ENCODE results near the gene RHBDF2. TPM values are rescaled to one million over a fixed set of nuclear protein-coding genes. Genes with fewer than 3 reads are reported as not detected.
A peak's percentile ranks its signal among the peaks of the same experiment; 100 is the strongest.

Gene RHBDF2
- total and polyA plus RNA-seq, 7 experiments from 2014 or later: 2.9 to 119 (median 31.4) TPM

DNA sequence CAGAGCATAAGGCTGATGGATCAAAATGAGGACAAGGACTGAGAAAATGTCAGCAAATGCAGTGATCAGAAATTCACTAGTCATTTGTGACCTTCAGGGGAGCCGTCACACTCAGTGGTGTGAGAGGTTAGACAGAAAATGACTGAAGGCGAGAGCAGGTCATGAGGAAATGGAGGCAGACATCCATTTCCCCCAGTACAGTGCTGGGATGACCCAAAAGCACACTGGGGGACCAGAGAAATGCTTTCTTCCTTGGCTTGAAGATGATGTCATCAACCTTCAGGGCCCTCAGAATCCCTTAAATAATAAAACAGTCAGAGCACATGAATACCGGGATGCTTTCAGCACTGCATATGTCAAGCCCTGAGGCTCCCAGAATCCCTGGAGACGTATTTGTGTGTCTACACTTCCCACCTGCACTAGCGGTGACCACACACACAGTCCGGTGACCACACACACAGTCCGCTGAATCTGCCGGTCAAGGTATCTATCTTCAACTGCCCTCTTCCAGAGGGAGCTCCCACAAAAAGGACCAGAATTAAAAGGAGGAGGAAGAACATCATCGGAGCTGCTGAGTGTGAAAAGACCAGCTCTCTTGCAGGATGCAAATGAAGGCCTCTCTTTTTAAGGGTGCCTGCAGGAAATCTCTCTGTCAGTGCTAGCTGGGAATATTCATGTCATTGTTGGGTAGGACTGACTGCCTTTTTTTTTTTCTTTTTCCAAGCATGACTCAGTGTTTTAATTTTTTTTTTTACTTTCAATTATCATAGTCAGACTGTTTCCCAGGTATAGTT is 56.5 kb downstream of the RHBDF2 start:
- DNase-seq (no peak), ATAC-seq (no peak)
- Histone ChIP-seq H3K9me3 (ENCODE audit: control insufficient read depth in 2 of 3, low read length in 3 of 3) (no peaks in the 10 kb centered on the region), H3K36me3 (ENCODE audit: control insufficient read depth in 2 of 3, insufficient read depth in 3 of 3, low read length in 3 of 3) (no peaks in the 10 kb centered on the region), H3K27me3 (ENCODE audit: control insufficient read depth in 2 of 2, insufficient read depth in 2 of 2, low read length in 2 of 2) (no peaks in the 10 kb centered on the region), H3K27ac (ENCODE audit: low read depth, low read length) (no peak overlapping the region), H3K4me1 (ENCODE audit: control insufficient read depth in 2 of 2, insufficient read depth in 2 of 2, low read length in 2 of 2) (peaks cover 0 to 7% of the 10 kb centered on the region in 2 donors), H3K4me3 (ENCODE audit: low read length) (no peak overlapping the region)
- peaks cover 0 to 16% (median 3%) of the 10 kb centered on the region in 5 donors for H3K36me3 Mint-ChIP-seq
- peak overlapping the region in 1 of 10 donors; percentile 27 for H3K4me3 Mint-ChIP-seq
- intact Hi-C loops (cut with micrococcal nuclease): no loop called here
- H3K4me1 Mint-ChIP-seq: peaks cover 43 to 88% (median 78%) of the 10 kb centered on the region in 7 donors
- no peaks in the 10 kb centered on the region for H3K27me3 Mint-ChIP-seq
- H3K27ac Mint-ChIP-seq: peak overlapping the region in 1 of 9 donors; percentile 14
- no peaks in the 10 kb centered on the region for H3K9me3 Mint-ChIP-seq
- CTCF ChIA-PET: interaction anchor here (0.6 kb wide), 3 partner anchors 61 to 1155 kb away, joined by 3 to 6 read pairs (median 6); no protein-coding TSS in a partner anchor
- POLR2A ChIA-PET: interaction anchor here (0.7 kb wide), 1 partner anchor 832 kb away, joined by 4 read pairs; no protein-coding TSS in a partner anchor

DNA sequence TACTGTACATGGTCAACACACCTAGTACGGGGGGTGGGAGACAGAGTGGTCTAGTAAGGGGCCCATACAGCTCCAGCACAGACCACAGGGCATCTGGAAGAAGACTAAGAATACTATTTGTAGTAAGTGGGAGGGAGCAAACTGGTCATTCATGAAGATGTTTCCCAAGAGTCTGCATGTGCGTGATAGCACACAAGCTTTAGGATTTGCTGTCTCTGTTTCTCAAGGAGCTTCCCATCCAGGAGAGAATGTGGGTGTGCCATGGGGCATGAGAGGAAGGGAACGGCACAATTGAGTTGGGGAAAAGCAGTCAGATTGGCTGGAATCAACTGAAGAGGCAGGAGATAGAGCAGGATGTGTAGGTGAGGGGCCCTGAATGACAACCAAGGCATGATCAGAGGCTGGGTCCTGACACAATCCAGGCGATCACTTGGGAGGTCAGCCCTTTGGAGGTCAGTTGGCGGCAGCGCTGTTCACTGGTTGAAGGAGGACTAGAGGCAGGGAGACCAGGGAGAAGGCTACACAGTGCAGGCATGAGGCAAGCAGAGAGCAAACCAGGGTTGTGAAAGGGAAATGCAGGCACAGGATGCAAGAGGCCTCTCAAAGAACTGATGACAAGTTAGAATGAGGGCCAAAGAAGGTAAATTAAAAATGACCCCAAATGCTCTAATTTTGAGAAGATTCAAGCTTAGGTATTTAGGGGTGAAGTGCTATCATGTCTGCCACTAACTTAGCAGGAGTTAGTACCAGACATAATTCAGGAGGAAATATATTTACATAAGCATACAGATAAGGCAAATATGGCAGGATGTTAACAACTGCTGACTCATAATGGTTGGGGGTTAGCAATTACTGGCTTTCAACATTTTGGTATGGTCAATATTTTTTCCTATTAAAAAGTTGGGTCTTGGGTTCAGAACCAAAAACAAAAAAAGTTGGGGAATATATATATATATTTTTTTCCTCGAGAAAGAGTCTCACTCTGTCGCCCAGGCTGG is 58.6 kb downstream of the RHBDF2 start:
- no peaks in the 10 kb centered on the region for H3K27me3 Mint-ChIP-seq

GRCh38 chr17:76441686-76442340 is 59.4 kb downstream of the RHBDF2 start:
- Histone ChIP-seq H3K4me1 (ENCODE audit: control insufficient read depth in 2 of 2, insufficient read depth in 2 of 2, low read length in 2 of 2) (peaks cover 0 to 2% of the 10 kb centered on the region in 2 donors), H3K27ac (ENCODE audit: low read depth, low read length) (no peak overlapping the region), H3K9me3 (ENCODE audit: control insufficient read depth in 2 of 3, low read length in 3 of 3) (no peaks in the 10 kb centered on the region), H3K36me3 (ENCODE audit: control insufficient read depth in 2 of 3, insufficient read depth in 3 of 3, low read length in 3 of 3) (no peaks in the 10 kb centered on the region), H3K27me3 (ENCODE audit: control insufficient read depth in 2 of 2, insufficient read depth in 2 of 2, low read length in 2 of 2) (no peaks in the 10 kb centered on the region), H3K4me3 (ENCODE audit: low read length) (no peak overlapping the region)
- H3K4me1 Mint-ChIP-seq: peaks cover 38 to 83% (median 70%) of the 10 kb centered on the region in 7 donors
- peaks cover 0 to 22% (median 3%) of the 10 kb centered on the region in 5 donors for H3K36me3 Mint-ChIP-seq
- CTCF ChIA-PET: no interaction called here
- H3K27me3 Mint-ChIP-seq: no peaks in the 10 kb centered on the region
- POLR2A ChIA-PET: interaction anchor here (0.7 kb wide), 1 partner anchor 369 kb away, joined by 3 read pairs; the partner anchor contains the start of gene SRP68
- peak; percentile 16 for ATAC-seq
- H3K4me3 Mint-ChIP-seq: no peak overlapping the region
- intact Hi-C loops (cut with micrococcal nuclease): no loop called here
- DNase-seq: no peak
- H3K27ac Mint-ChIP-seq: peak overlapping the region in 2 of 9 donors; percentile 22 to 68
- no peaks in the 10 kb centered on the region for H3K9me3 Mint-ChIP-seq

More for the DNA sequence above, 58.6 kb downstream of the RHBDF2 start:
- no peaks in the 10 kb centered on the region for H3K9me3 ChIP-seq (ENCODE audit: control insufficient read depth in 2 of 3, low read length in 3 of 3)
- Mint-ChIP-seq H3K4me1 (peaks cover 44 to 91% (median 77%) of the 10 kb centered on the region in 7 donors), H3K9me3 (no peaks in the 10 kb centered on the region), H3K4me3 (peak overlapping the region in 2 of 10 donors; percentile 12 to 38), H3K36me3 (peaks cover 0 to 22% (median 3%) of the 10 kb centered on the region in 5 donors), H3K27ac (peak overlapping the region in 3 of 9 donors; percentile 22 to 80 (median 68))
- H3K4me1 ChIP-seq (ENCODE audit: control insufficient read depth in 2 of 2, insufficient read depth in 2 of 2, low read length in 2 of 2): peaks cover 0 to 4% of the 10 kb centered on the region in 2 donors
- no peak for DNase-seq
- CTCF ChIA-PET: no interaction called here
- no peak overlapping the region for H3K27ac ChIP-seq (ENCODE audit: low read depth, low read length)
- POLR2A ChIA-PET: interaction anchor here (0.7 kb wide), 1 partner anchor 370 kb away, joined by 3 read pairs; the partner anchor contains the start of gene SRP68
- intact Hi-C loops (cut with micrococcal nuclease): no loop called here
- H3K4me3 ChIP-seq (ENCODE audit: low read length): no peak overlapping the region
- H3K36me3 ChIP-seq (ENCODE audit: control insufficient read depth in 2 of 3, insufficient read depth in 3 of 3, low read length in 3 of 3): no peaks in the 10 kb centered on the region
- H3K27me3 ChIP-seq (ENCODE audit: control insufficient read depth in 2 of 2, insufficient read depth in 2 of 2, low read length in 2 of 2): no peaks in the 10 kb centered on the region
- ATAC-seq: no peak

DNA sequence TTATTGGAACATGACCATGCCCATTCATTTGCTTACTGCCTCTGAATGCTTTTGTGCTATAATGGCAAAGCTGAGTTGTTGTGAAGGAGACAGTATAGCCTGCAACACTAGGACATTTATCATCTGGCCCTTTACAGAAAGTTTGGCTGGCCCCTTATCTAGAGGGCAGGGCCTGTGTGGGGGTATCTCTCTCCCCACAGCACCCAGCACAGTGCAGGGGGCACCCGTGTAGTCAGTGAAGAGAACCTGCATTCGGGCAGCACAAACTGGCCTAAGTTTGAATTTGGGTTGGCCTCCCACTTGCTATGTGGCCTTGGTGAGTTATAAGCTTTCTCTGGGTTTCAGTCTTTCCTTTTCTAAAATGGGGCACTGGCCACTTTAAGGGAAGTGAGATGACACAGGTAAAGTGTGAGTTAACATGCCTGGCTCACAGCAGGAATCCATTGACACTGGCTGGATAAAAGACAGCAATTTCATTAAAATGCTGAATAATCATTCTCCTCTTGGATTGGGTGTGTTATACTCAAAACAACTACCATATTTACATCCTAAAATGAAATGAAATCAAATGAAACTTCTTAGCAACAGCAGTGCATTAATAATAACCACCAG is 60.4 kb downstream of the RHBDF2 start:
- Histone ChIP-seq H3K9me3 (ENCODE audit: control insufficient read depth in 2 of 3, low read length in 3 of 3) (no peaks in the 10 kb centered on the region), H3K27ac (ENCODE audit: low read depth, low read length) (no peak overlapping the region), H3K36me3 (ENCODE audit: control insufficient read depth in 2 of 3, insufficient read depth in 3 of 3, low read length in 3 of 3) (no peaks in the 10 kb centered on the region), H3K27me3 (ENCODE audit: control insufficient read depth in 2 of 2, insufficient read depth in 2 of 2, low read length in 2 of 2) (no peaks in the 10 kb centered on the region), H3K4me1 (ENCODE audit: control insufficient read depth in 2 of 2, insufficient read depth in 2 of 2, low read length in 2 of 2) (peaks cover 0 to 2% of the 10 kb centered on the region in 2 donors), H3K4me3 (ENCODE audit: low read length) (no peak overlapping the region)
- H3K36me3 Mint-ChIP-seq: peaks cover 0 to 22% (median 3%) of the 10 kb centered on the region in 5 donors
- ChIA-PET CTCF (no interaction called here), POLR2A (interaction anchor here (0.6 to 0.9 kb wide), 2 partner anchors 11 to 1381 kb away, joined by 3 read pairs; no protein-coding TSS in a partner anchor)
- peaks cover 31 to 80% (median 61%) of the 10 kb centered on the region in 7 donors for H3K4me1 Mint-ChIP-seq
- ATAC-seq (no peak), DNase-seq (no peak)
- no peak overlapping the region for H3K27ac Mint-ChIP-seq
- H3K27me3 Mint-ChIP-seq: no peaks in the 10 kb centered on the region
- H3K4me3 Mint-ChIP-seq: peak overlapping the region in 1 of 10 donors; percentile 6
- no peaks in the 10 kb centered on the region for H3K9me3 Mint-ChIP-seq
- intact Hi-C loops (cut with micrococcal nuclease): no loop called here

- intact Hi-C loops (cut with micrococcal nuclease): no loop called here
- H3K4me1 Mint-ChIP-seq: peaks cover 31 to 74% (median 57%) of the 10 kb centered on the region in 7 donors
Observed at GRCh38 chr17:76439314-76439928, 61.8 kb downstream of the RHBDF2 start.

More at GRCh38 chr17:76439314-76439928, 61.8 kb downstream of the RHBDF2 start:
- Mint-ChIP-seq H3K9me3 (no peaks in the 10 kb centered on the region), H3K4me3 (no peak overlapping the region), H3K27me3 (no peaks in the 10 kb centered on the region), H3K27ac (peak overlapping the region in 2 of 9 donors; percentile 5 to 76), H3K36me3 (peaks cover 0 to 22% (median 4%) of the 10 kb centered on the region in 5 donors)
- no peaks in the 10 kb centered on the region for H3K9me3 ChIP-seq (ENCODE audit: control insufficient read depth in 2 of 3, low read length in 3 of 3)
- CTCF ChIA-PET: no interaction called here
- ATAC-seq: no peak
- DNase-seq: no peak
- H3K4me1 ChIP-seq (ENCODE audit: control insufficient read depth in 2 of 2, insufficient read depth in 2 of 2, low read length in 2 of 2): peaks cover 0 to 2% of the 10 kb centered on the region in 2 donors
- H3K27me3 ChIP-seq (ENCODE audit: control insufficient read depth in 2 of 2, insufficient read depth in 2 of 2, low read length in 2 of 2): no peaks in the 10 kb centered on the region
- H3K4me3 ChIP-seq (ENCODE audit: low read length): no peak overlapping the region
- H3K36me3 ChIP-seq (ENCODE audit: control insufficient read depth in 2 of 3, insufficient read depth in 3 of 3, low read length in 3 of 3): peaks cover 0 to under 1% (median 0%) of the 10 kb centered on the region in 3 experiments
- no peak overlapping the region for H3K27ac ChIP-seq (ENCODE audit: low read depth, low read length)
- POLR2A ChIA-PET: interaction anchor here (0.6 kb wide), 1 partner anchor 599 kb away, joined by 3 read pairs; no protein-coding TSS in a partner anchor

Measured in naive thymus-derived CD4-positive, alpha-beta T cell (primary cell).